Mucosa of rectum (tissue), 2 donors: ENCODE results near the gene DMD.
"Not testable (repeated sequence)": the region's sequence is repeated elsewhere in the genome, so short reads cannot be mapped to it uniquely, and the experiment has no call there.

Source experiments
- H3K27ac ChIP-seq, 2 donors: one replicate each; pipeline ENCODE4 v1.7.0; 2013; ENCODE audit warnings: inconsistent platforms in 2 of 2, low read depth in 2 of 2, low read length in 2 of 2
- H3K27me3 ChIP-seq, 2 donors: one replicate each; pipeline ENCODE4 v1.7.0; 2013; ENCODE audit warnings: low read length in 2 of 2; ENCODE audit not compliant: control insufficient read depth in 2 of 2, insufficient read depth in 2 of 2
- H3K36me3 ChIP-seq, 2 donors: one replicate each; pipeline ENCODE4 v1.7.0; 2013; ENCODE audit warnings: low read length in 2 of 2; ENCODE audit not compliant: control insufficient read depth in 2 of 2, insufficient read depth in 2 of 2
- H3K4me1 ChIP-seq, 2 donors: one replicate each; pipeline ENCODE4 v1.7.0; 2013; ENCODE audit warnings: low read length in 2 of 2, mild to moderate bottlenecking in 1 of 2; ENCODE audit not compliant: control insufficient read depth in 2 of 2, insufficient read depth in 2 of 2
- H3K4me3 ChIP-seq, 2 donors: one replicate each; pipeline ENCODE4 v1.7.0; 2013; ENCODE audit warnings: low read length in 2 of 2
- H3K9ac ChIP-seq, 2 donors: one replicate each; pipeline ENCODE4 v1.7.0; 2013; ENCODE audit warnings: low read length in 2 of 2, low read depth in 1 of 2, mild to moderate bottlenecking in 1 of 2
- H3K9me3 ChIP-seq, 2 donors: one replicate each; pipeline ENCODE4 v1.7.0; 2013; ENCODE audit warnings: low read length in 2 of 2; ENCODE audit not compliant: control insufficient read depth in 2 of 2
- donor health status: healthy.
- donor health status: Normal muscosa, but diverticular disease.

The DMD gene

DNA sequence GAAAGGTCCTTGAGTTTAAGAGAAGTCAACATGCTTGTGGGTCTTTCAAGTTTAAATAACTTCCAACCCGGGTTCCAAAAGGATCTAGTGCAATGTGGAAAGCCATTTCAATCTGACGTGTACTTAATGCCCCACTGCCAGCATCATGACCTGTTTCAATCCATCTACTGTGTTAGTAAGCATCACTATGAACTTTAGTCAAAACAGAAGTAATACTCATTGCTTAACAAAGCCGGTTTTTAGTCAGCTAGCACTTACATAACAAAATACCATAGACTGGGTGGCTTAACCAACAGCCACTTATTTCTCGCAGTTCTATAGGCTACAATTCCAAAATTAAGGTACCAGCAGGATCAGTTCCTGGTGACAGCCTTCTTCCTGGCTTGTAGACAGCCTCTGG is 677.5 kb downstream of the DMD start:
- no peaks in the 10 kb centered on the region for H3K36me3 ChIP-seq
- H3K9ac ChIP-seq, result no peak overlapping the region
- H3K4me3 ChIP-seq, result no peak overlapping the region
- no peaks in the 10 kb centered on the region for H3K4me1 ChIP-seq
- no peaks in the 10 kb centered on the region for H3K27me3 ChIP-seq
- no peak overlapping the region for H3K27ac ChIP-seq
- no peaks in the 10 kb centered on the region for H3K9me3 ChIP-seq

DNA sequence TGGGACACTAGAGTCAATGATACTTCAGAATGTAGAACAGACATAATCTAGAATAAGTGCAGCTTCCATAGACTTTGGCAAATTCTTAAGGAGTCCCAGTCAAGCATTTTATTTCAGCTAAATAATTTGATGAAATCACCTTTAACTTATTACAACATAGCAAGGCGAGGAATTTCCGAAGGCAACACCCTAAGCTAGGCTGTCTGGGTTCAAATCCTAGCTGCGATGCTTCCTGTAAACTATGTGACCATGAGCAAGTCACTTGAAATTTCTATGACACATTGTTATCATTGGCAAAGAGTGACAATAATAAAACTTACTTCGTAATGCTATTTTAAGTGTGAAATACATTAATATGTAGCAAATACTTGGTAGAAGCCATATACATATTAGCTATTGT is 679.1 kb downstream of the DMD start:
- no peak overlapping the region for H3K27ac ChIP-seq
- no peak overlapping the region for H3K9ac ChIP-seq
- H3K4me1 ChIP-seq, result no peaks in the 10 kb centered on the region
- no peaks in the 10 kb centered on the region for H3K27me3 ChIP-seq
- H3K4me3 ChIP-seq, result no peak overlapping the region
- H3K36me3 ChIP-seq, result no peaks in the 10 kb centered on the region
- H3K9me3 ChIP-seq, result no peaks in the 10 kb centered on the region

DNA sequence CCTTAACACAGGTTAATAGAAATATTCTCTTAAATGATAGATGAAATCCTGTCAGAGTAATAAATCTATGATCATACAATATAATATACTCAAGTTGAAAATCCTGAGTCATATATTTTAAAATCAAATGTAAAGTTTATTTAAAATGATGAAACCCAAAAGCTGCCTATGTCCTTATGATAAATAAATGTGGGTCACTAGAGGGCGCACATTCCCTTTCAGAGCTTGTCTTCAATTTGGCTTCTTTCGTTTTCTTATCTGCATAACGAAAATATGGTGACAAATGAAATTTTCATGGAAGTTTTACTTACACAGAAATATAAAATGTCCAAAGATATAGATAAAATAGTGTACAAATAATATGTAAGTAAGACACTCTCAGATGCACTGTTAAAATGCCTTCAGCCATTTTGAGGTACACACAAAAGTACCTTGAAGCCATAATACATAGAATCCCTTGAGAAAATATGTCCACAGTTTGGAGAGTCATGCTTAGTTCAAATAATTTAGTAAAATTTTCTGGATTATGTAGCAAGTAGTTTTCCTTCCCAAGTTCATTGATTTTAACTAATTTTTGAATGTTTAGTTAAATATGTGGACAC is 680.4 kb downstream of the DMD start:
- no peak overlapping the region for H3K4me3 ChIP-seq
- H3K9ac ChIP-seq, result no peak overlapping the region
- H3K9me3 ChIP-seq, result no peaks in the 10 kb centered on the region

DNA sequence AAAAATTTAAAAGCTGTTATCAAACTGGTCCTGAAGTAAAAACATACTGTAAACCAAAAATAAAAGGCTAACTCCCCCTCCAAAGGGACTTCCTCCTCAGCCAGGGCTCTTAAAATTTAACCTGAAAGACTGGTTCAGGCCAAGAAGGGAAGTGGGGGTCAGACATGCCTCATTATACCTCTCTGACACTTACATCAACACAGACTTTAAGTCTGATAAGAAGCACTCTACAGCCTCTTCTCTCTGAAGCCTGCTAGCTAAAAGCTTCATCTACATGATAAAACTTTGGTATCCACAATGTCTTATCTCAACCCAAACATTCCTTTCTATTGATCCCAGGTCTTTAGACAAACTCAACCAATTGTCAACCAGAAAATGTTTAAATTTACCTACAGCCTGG is 682.9 kb downstream of the DMD start:
- not testable (repeated sequence) for H3K9me3 ChIP-seq, H3K9ac ChIP-seq

More for the DNA sequence above, 680.4 kb downstream of the DMD start:
- H3K4me1 ChIP-seq, result no peaks in the 10 kb centered on the region
- H3K27ac ChIP-seq, result no peak overlapping the region
- no peaks in the 10 kb centered on the region for H3K36me3 ChIP-seq
- no peaks in the 10 kb centered on the region for H3K27me3 ChIP-seq

DNA sequence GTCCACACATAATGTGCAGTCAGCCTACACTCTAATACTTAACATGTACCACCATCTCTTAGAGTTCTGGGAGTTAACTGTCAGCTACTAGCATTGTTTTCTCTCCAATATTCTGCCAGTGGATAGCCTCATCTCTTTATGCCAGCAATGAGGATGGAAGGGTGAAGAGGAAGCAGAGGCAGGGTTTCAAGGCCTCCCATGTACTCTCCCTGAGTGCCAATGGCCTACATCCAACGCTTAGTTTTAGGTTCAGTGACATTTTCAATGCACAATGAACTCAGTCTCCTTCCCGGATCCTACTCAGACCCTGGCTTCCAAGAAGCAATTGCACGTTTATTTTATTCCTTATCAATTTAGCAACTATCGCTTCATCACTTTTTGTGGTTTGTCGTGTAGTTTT is 686.1 kb downstream of the DMD start:
- Histone ChIP-seq H3K27me3 (no peaks in the 10 kb centered on the region), H3K27ac (no peak overlapping the region), H3K36me3 (no peaks in the 10 kb centered on the region), H3K4me1 (no peaks in the 10 kb centered on the region), H3K9me3 (no peaks in the 10 kb centered on the region), H3K9ac (no peak overlapping the region), H3K4me3 (no peak overlapping the region)

More for the DNA sequence above, 682.9 kb downstream of the DMD start:
- not testable (repeated sequence) for H3K27me3 ChIP-seq, H3K4me1 ChIP-seq, H3K4me3 ChIP-seq, H3K36me3 ChIP-seq, H3K27ac ChIP-seq

DNA sequence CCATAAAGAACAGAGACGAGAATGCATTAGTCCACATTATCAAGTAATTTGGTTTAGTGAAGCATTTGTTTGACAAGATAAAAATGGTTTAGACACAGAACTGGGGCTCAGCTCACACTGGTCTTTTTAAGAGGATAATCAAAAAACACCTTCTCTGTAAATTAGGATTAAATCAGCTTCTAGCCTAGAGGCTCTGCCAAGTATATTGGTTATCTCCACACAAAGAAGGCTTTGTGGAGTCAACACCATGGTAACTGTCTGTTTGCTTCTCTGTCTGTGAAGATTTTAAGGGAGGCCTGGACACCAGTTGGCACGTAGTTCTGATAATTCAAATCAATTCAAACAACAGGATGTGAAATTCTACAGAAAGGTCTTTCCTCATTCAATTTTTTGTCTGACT is 687.0 kb downstream of the DMD start:
- Histone ChIP-seq H3K36me3 (no peaks in the 10 kb centered on the region), H3K27me3 (no peaks in the 10 kb centered on the region), H3K4me3 (no peak overlapping the region), H3K27ac (no peak overlapping the region), H3K9me3 (no peaks in the 10 kb centered on the region), H3K9ac (no peak overlapping the region), H3K4me1 (no peaks in the 10 kb centered on the region)

DNA sequence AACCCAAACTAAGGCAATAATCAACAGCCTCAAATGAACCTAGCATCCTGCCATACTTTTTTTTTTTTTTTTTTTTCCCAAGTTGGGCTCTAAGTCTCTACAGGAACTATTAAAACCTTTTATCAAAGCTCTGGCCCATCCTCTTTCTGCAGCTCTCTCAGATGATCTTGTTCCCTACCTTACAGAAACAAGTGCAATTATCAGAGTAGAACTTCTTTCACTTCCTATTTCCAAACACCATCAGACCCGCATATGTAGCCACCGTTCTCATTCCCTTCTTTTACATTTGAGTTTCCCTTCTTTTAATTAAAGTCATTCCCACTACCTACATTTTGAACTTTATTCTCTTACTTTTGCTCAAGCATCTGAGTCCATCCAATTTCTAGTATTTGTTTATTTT is 690.6 kb downstream of the DMD start:
- H3K9me3 ChIP-seq, result no peaks in the 10 kb centered on the region
- no peak overlapping the region for H3K4me3 ChIP-seq
- no peak overlapping the region for H3K27ac ChIP-seq
- H3K4me1 ChIP-seq, result no peaks in the 10 kb centered on the region
- H3K27me3 ChIP-seq, result no peaks in the 10 kb centered on the region
- no peak overlapping the region for H3K9ac ChIP-seq
- H3K36me3 ChIP-seq, result no peaks in the 10 kb centered on the region

DNA sequence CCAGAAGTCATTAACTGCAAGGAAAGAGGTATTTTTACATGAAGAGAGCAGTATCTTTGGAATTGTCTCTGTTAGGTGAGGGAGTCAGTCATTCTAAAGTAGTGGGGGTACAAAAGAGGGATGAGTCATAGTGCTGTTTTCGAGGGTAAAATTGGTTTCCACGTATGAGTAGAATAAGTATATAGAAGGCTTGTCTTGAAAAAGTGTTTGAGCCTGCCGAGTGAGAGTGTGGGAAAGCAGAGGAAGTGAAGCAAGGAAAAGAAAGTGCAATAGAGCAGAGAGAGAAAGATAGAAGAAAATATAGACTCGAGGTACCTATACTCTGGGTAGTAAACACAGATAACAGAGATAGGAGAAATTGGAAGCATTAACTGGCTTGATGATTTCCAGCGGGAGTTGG is 696.4 kb downstream of the DMD start:
- Histone ChIP-seq H3K27me3 (no peaks in the 10 kb centered on the region), H3K4me3 (no peak overlapping the region), H3K36me3 (no peaks in the 10 kb centered on the region), H3K9ac (no peak overlapping the region), H3K4me1 (no peaks in the 10 kb centered on the region), H3K27ac (no peak overlapping the region), H3K9me3 (no peaks in the 10 kb centered on the region)

DNA sequence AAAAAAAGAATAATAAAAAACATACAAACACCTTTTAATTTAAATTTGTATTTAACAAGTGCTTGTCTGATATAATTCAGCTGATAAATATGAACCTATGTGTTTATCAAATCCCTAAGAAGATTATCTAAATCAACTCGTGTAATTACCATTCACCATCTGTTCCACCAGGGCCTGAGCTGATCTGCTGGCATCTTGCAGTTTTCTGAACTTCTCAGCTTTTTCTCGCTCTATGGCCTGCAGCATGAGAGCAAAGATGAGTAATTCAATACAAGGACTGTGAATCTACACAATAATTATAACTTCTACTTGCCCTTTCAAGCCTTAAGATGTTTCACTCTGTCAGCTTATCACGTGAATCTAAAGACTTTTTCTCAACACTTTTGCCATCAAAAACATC is 709.7 kb downstream of the DMD start:
- no peak overlapping the region for H3K9ac ChIP-seq
- H3K27ac ChIP-seq, result no peak overlapping the region
- no peaks in the 10 kb centered on the region for H3K27me3 ChIP-seq
- no peaks in the 10 kb centered on the region for H3K36me3 ChIP-seq
- no peaks in the 10 kb centered on the region for H3K4me1 ChIP-seq
- H3K4me3 ChIP-seq, result no peak overlapping the region
- no peaks in the 10 kb centered on the region for H3K9me3 ChIP-seq

DNA sequence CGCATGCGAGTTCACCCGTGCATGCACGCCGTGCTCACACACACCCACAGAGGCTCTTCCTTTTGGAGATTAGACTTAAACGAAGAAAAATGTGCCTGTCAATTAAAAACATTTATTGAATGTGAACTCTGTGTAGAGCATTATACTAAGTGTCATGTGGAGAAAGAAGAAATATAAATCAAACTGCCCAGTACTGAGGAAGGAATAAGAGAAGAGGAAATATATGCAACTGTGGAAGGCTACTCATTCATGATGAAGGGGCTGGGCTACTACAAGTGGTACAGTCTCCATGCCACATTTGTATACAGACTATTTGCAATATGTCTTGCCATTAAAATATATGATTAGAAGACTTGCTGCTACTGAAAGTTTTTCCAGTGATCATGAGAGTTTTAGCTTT is 714.7 kb downstream of the DMD start:
- Histone ChIP-seq H3K9me3 (no peaks in the 10 kb centered on the region), H3K27me3 (no peaks in the 10 kb centered on the region), H3K36me3 (no peaks in the 10 kb centered on the region), H3K9ac (no peak overlapping the region), H3K27ac (no peak overlapping the region), H3K4me3 (no peak overlapping the region), H3K4me1 (no peaks in the 10 kb centered on the region)

DNA sequence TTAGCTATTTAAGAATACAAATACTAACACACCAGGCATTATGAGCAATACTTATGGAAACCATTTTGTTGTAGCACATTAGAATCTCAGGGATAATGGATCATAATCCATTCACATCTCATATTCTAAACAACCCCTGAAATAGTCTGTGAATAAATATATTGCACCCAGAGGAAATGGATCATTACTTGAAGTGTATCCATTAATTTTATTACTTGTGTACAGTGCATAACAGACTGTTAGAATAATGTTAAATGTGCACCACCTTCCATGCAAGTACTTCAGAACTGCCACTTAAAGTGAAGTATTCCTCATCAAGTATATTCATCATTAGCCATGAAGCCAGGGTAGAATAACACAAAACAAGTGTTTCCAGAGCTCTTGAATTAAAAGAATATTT is 715.5 kb downstream of the DMD start:
- H3K27me3 ChIP-seq, result no peaks in the 10 kb centered on the region
- H3K9ac ChIP-seq, result no peak overlapping the region
- H3K36me3 ChIP-seq, result no peaks in the 10 kb centered on the region
- no peak overlapping the region for H3K27ac ChIP-seq
- H3K4me1 ChIP-seq, result no peaks in the 10 kb centered on the region
- H3K4me3 ChIP-seq, result no peak overlapping the region
- no peaks in the 10 kb centered on the region for H3K9me3 ChIP-seq
